22Rv1 (cell line): ENCODE results near the gene RAB5IF.

Source experiments
- H3K27ac ChIP-seq: fragments of 450-650 bp; 2 replicates; pipeline ENCODE4 v1.5.1; 2017
- ZFX ChIP-seq: fragments of 450-650 bp; IDR thresholded peaks from 2 replicates; pipeline ENCODE4 v1.6.1; 2017; ENCODE audit warnings: antibody characterized with exemption, borderline replicate concordance
- TF ChIP-seq, protein P1 (sequence below): fragments of 450-650 bp; IDR thresholded peaks from 2 replicates; pipeline ENCODE4 v1.5.1; 2017; ENCODE audit warnings: mild to moderate bottlenecking

Gene RAB5IF

DNA sequence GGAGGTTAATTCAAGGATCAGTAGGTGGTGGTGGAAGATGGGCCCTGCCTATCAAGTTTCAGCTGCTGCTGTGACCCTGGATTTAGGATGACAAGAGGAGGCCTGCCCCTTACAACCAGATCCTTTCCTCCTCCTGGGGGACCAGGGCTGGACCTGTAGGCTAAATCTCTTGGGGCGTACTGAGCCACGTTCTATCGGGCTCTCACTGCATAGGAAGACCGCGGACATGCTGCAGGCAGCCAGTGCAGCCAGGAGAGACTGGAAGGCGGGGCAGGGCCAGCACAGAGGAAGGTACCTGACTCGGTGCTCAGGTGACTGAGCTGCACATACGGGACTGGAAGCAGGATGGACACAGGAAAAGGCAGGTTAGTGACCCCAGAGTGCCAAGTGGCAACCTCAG, 48.9 kb downstream of the RAB5IF start:
- no peak overlapping the region for H3K27ac ChIP-seq

DNA sequence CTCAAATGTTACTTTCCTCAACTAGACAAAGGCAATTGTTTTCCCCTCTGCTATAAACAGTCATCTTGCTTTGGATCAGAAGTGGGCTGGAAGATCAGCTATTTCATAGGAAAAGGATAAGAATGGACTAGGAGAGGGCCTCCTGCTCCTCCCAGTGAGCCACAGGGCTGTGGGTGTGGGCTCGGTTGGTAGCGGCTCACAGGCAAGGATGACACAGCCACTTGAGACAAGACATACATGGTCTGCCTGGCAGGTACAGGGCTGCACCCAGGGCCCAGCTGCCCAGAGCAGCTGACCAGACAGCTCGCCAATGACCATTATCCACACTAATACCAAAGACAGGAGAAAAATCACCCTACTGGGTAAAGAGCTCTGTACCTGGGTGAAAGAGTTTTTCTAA, 49.4 kb downstream of the RAB5IF start:
- no peak overlapping the region for H3K27ac ChIP-seq
- TF ChIP-seq ZFX = no peak
- TF ChIP-seq, protein P1, sequence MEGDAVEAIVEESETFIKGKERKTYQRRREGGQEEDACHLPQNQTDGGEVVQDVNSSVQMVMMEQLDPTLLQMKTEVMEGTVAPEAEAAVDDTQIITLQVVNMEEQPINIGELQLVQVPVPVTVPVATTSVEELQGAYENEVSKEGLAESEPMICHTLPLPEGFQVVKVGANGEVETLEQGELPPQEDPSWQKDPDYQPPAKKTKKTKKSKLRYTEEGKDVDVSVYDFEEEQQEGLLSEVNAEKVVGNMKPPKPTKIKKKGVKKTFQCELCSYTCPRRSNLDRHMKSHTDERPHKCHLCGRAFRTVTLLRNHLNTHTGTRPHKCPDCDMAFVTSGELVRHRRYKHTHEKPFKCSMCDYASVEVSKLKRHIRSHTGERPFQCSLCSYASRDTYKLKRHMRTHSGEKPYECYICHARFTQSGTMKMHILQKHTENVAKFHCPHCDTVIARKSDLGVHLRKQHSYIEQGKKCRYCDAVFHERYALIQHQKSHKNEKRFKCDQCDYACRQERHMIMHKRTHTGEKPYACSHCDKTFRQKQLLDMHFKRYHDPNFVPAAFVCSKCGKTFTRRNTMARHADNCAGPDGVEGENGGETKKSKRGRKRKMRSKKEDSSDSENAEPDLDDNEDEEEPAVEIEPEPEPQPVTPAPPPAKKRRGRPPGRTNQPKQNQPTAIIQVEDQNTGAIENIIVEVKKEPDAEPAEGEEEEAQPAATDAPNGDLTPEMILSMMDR = no peak

More for the DNA sequence above, 48.9 kb downstream of the RAB5IF start:
- TF ChIP-seq ZFX = no peak
- TF ChIP-seq, protein P1 = no peak

DNA sequence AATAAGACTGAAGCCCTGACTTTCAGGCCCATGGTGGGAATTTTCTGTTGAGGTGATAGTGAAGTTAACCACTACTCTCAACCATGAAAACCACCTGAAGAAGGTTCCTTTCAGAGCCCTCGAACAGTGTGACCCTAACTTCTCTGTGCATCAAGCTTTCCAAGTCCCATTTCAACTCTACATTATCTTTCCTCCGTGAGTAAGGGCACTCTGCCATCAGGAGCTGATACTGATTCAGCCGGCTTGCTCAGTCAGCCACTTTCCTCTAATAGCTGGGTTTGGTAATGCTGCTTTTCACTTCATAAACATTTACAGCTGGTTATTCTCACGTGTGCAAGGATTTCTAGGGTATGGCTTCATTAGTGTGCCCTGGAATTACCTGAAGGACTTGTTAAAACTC, 51.2 kb downstream of the RAB5IF start:
- H3K27ac ChIP-seq = no peak overlapping the region
- TF ChIP-seq, protein P1 = no peak
- TF ChIP-seq ZFX = no peak

DNA sequence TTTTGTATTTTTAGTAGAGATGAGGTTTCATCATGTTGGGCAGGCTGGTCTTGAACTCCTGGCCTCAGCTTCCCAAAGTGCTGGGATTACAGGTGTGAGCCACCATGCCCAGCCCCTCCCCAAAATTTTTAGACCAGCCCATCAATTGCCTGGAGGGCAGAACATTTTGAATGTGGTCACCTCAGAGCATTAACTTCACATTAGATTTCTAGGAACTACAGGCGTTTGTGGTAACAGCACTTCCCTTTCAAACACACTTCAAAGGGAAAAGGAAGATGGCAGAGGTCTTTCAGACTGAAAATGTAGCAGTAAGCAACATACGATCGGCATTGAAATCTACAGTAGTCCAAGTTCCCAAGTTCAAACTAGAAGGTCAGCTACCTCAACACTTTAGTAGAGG, 52.7 kb downstream of the RAB5IF start:
- no peak for TF ChIP-seq ZFX
- TF ChIP-seq, protein P1 = no peak
- H3K27ac ChIP-seq = no peak overlapping the region
